Large intestine (tissue), 3 donors: ENCODE data around the gene PER1. TPM values are rescaled to one million over a fixed set of nuclear protein-coding genes. Genes with fewer than 3 reads are reported as not detected.

Source experiments
- DNase-seq, 2 donors: peaks; one replicate each; pipeline versions ENCODE4 v3.0.0 to v3.0.0-alpha.2; 2013
- H3K27ac ChIP-seq: one replicate; pipeline ENCODE4 v1.5.1; 2013; ENCODE audit warnings: low read length
- H3K27me3 ChIP-seq: 2 replicates; pipeline ENCODE4 v1.6.1; 2013; ENCODE audit warnings: low read length; ENCODE audit not compliant: control insufficient read depth, insufficient read depth
- H3K36me3 ChIP-seq: 2 replicates; pipeline ENCODE4 v1.6.1; 2013; ENCODE audit warnings: low read length; ENCODE audit not compliant: control insufficient read depth, insufficient read depth
- H3K4me1 ChIP-seq: one replicate; pipeline ENCODE4 v1.6.1; 2013; ENCODE audit warnings: low read length; ENCODE audit not compliant: control insufficient read depth, insufficient read depth
- H3K4me3 ChIP-seq: one replicate; pipeline ENCODE4 v1.5.1; 2013; ENCODE audit warnings: low read length
- H3K9me3 ChIP-seq: one replicate; pipeline ENCODE4 v1.6.1; 2013; ENCODE audit warnings: mild to moderate bottlenecking, low read depth, low read length, moderate library complexity; ENCODE audit not compliant: control insufficient read depth
- WGBS: methylation state at CpG from one replicate; pipeline ENCODE4 v1.1.5; 2013; ENCODE audit warnings: low lambda C conversion rate; ENCODE audit not compliant: insufficient coverage; 5-methylcytosine and 5-hydroxymethylcytosine counted together
- polyA plus RNA-seq: library from polyadenylated mRNA; unstranded; fragments of 120-200 nt; gene quantifications from one replicate; pipeline ENCODE4 v1.2.1, GENCODE V29; 2013

PER1 gene
- polyA plus RNA-seq, 1 donor = 27.2 TPM

DNA sequence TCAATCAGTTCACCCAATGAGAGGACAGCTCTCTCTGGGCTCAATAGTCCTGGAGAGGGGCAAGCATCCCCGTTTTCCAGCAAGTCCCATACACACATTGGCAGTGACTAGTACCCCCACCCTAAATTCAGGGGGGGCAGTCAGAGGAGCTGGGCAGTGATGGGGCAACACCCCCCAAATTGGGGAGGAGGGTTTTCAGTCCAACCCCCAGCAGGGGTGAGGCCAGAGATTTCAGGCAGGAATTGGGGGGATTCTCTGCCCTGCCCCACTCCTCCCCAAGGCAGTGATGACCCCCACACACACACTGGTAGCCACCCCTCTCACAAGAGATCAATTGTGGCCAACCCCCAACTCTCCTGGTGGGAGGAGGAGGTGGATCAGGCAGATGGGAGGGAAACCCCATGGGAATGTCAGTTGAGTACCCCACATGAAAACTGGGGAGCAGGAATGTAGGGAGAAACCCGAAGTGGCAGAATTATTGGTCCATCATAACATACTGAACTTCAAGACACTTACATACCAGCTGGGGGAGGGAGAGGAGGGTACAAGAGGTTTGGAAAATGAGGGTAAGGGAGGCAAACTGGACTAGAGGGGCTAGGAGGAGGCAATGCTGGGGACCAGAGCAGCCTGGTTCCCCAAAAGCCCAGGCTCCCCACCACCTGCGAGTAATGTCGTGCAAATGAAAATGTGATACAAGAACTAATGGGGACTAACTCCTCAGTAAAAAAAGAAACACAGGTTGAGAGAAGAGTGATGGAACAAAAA lies 7.4 kb upstream of the PER1 start:
- no peaks in the 10 kb centered on the region for H3K27me3 ChIP-seq
- H3K27ac ChIP-seq = no peak overlapping the region
- no peaks in the 10 kb centered on the region for H3K9me3 ChIP-seq
- no peak overlapping the region for H3K4me3 ChIP-seq
- WGBS = no CpG with 5 or more reads among the region's 4 CpGs
- DNase-seq = no peak
- H3K36me3 ChIP-seq = peaks cover 20% of the 10 kb centered on the region
- peaks cover 52% of the 10 kb centered on the region for H3K4me1 ChIP-seq

DNA sequence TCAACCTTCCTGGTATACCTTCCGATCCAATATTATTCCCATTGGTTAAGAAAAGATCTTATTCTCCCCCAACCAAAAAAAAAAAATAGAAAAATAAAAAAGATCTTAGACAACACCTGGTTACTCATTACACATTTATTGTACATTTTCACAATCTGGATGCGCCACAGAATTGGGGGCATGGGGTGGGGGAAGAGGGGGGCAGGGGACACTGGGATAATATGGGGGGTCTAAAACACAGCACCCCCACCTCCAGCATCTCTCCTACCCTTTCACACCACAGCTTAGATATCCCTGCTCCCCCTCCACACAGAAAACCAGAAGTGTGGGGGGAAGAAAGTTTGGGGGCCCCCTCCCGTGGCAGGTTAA lies 6.8 kb upstream of the PER1 start:
- Histone ChIP-seq H3K27me3 (no peaks in the 10 kb centered on the region), H3K36me3 (peaks cover 20% of the 10 kb centered on the region), H3K9me3 (no peaks in the 10 kb centered on the region), H3K4me1 (peaks cover 52% of the 10 kb centered on the region), H3K27ac (peak overlapping the region; percentile 76), H3K4me3 (no peak overlapping the region)
- DNase-seq = no peak
- WGBS = 0% methylated on average over 1 of the region's 3 CpGs

DNA sequence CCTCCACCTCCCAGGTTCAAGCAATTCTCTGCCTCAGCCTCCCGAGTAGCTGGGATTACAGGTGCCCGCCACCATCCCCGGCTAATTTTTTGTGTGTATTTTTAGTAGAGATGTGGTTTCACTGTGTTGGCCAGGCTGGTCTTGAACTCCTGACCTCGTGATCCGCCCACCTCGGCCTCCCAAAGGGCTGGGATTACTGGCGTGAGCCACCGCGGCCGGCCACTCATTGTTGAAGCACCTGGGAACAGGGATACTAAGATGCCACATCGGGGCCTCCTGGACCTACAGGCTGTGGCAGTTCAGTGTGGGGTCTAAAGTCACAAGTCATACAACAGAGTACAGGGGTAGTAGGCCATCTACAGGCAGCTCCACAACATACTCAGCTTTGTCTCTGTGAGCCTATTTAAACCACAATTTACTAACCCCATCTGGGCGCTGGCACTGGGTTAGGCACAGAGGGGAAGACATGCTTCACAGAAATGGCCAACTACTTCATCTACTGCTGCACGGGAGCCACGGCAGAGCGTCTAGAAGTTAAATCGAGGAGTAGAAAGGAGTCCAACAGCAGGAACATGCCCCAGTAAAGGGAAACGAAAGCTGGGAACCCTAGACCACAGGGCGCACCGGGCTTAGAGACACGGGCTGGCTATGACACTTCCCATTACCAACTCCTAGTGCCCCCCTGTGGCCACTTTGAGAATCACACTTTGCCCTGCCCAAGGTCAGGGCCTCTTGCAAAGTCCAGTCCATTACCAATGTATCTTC lies 6.2 kb upstream of the PER1 start:
- Histone ChIP-seq H3K4me1 (peaks cover 51% of the 10 kb centered on the region), H3K27me3 (no peaks in the 10 kb centered on the region), H3K9me3 (no peaks in the 10 kb centered on the region), H3K36me3 (peaks cover 20% of the 10 kb centered on the region), H3K4me3 (no peak overlapping the region), H3K27ac (peak overlapping the region; percentile 76)
- no CpG with 5 or more reads among the region's 20 CpGs for WGBS
- DNase-seq = peak; percentile 94 to 96

DNA sequence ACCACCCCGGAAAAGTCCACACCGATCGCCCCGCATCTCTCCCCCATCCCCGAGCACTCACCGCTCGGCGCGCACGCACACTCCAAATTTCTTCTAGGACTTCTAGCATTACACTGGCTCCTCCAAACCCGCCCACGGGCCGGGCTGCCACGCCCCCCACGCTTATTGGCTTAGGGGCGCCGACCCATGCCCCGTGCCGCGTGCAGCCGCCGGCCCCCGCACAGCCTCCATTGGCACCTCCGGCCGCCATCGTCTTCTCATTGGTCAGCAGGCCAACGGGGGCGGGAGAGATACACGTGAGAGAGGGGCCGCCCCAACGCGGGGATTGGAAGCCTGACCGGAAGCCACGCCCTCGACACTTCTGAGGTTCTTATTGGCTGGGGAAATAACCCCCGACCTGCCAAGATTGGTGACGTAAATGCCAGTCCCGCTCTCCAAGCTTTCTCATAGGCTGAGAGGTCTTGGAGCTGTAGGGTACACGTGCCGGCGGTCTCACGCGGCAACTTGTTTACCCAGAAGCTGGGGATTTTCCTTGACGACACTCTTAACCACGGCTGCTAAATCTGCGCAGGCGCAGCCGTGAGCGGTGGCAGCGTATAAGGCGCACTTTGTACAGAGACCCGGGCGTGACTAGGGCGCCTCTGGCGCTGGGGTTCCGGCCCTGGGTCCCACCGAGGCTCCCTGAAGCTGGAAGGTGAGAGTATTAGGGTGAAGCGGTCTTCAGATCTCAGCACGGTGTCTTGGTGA lies 4.2 kb upstream of the PER1 start:
- Histone ChIP-seq H3K9me3 (no peaks in the 10 kb centered on the region), H3K36me3 (peaks cover 18% of the 10 kb centered on the region), H3K4me1 (peaks cover 60% of the 10 kb centered on the region), H3K27me3 (no peaks in the 10 kb centered on the region), H3K27ac (peak overlapping the region; percentile 96), H3K4me3 (peak overlapping the region; percentile 79)
- no CpG with 5 or more reads among the region's 59 CpGs for WGBS
- peak; percentile 100 for DNase-seq

DNA sequence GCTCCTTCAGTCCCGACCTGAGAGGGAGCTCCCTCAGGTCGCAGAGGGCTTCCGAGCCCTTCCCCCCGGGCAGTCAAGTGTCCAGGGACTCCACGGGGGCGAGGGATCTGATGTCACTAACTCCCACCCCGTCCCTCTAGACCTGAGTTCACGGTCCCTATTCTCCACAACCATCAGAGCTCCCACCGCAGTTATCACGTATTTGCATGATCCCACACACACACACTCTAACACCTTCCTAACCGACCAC lies 3.7 kb upstream of the PER1 start:
- DNase-seq = no peak
- peaks cover 58% of the 10 kb centered on the region for H3K4me1 ChIP-seq
- WGBS = no CpG with 5 or more reads among the region's 11 CpGs

DNA sequence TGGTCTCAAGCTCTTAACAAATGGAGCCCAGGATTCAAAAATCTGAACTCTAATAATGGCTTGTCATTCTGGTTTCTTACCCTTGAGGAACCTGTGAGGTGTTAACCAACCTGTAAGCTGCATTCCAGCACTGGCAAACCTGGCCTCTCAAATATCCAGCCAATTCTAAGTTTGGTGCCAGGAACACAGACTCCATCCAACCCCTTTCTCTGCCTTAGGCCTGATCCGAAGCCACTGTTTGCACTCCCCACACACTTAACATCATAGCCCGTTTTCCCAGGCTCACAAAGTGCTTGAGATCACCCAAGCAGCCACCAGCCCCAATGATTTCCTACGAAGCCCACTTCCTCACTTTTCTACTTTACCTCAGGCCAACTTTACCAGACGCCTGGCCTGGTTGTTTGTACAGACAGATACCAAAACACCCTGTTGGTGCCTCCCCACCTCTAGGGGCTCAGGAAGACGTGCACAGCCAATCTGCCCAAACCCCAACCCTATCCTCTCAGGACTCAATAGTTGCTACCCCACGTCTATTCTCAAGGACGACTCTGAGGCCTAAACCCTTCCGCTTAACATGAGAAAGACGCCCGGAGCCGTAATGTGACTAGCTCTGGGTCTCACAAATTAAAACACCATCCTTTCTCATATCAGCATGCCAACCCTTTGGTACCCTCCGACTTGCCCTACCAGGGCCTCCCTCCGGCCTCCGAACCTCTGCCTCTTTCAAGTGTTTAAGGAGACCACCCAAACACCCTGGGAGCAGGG lies 3.2 kb upstream of the PER1 start:
- peak overlapping the region; percentile 89 for H3K27ac ChIP-seq

More for the DNA sequence above, 3.7 kb upstream of the PER1 start:
- Histone ChIP-seq H3K4me3 (peak overlapping the region; percentile 79), H3K27me3 (no peaks in the 10 kb centered on the region), H3K27ac (peak overlapping the region; percentile 89), H3K36me3 (peaks cover 14% of the 10 kb centered on the region), H3K9me3 (no peaks in the 10 kb centered on the region)

DNA sequence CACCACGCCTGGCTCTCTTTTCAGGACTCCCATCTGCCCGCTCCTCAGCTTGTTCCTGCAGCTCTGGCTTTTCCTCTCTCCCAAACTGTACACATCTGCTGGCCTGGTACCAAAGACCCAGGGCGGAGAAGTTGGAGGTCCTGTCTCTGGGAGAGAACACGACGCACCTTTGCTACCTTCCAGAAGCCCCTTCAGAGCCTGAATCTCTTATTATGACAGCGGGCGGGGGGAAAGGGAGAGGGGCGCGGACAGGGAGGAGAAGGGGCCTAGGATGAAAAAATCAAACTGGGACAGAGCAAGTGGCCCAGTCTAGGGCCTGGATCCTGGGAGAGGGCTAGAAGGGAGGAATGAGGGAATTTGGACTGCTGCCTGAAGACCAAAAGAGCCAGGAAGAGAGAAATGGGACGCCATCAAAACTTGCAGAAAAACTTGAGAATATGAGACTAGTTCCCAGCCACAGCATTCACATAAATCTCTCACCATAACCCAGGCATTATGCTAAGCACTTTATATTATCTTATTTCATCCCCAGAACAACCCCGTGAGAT lies 2.5 kb upstream of the PER1 start:
- WGBS = 80% methylated on average over 1 of the region's 11 CpGs
- Histone ChIP-seq H3K27ac (peak overlapping the region; percentile 89), H3K36me3 (peaks cover 11% of the 10 kb centered on the region), H3K27me3 (no peaks in the 10 kb centered on the region), H3K9me3 (no peaks in the 10 kb centered on the region), H3K4me1 (peaks cover 61% of the 10 kb centered on the region), H3K4me3 (peak overlapping the region; percentile 79)
- no peak for DNase-seq

More for the DNA sequence above, 3.2 kb upstream of the PER1 start:
- no CpG with 5 or more reads among the region's 14 CpGs for WGBS
- H3K36me3 ChIP-seq = peaks cover 10% of the 10 kb centered on the region
- peaks cover 59% of the 10 kb centered on the region for H3K4me1 ChIP-seq
- peak in 1 of 2 donors; percentile 36 for DNase-seq
- H3K27me3 ChIP-seq = no peaks in the 10 kb centered on the region
- H3K4me3 ChIP-seq = peak overlapping the region; percentile 79
- no peaks in the 10 kb centered on the region for H3K9me3 ChIP-seq

DNA sequence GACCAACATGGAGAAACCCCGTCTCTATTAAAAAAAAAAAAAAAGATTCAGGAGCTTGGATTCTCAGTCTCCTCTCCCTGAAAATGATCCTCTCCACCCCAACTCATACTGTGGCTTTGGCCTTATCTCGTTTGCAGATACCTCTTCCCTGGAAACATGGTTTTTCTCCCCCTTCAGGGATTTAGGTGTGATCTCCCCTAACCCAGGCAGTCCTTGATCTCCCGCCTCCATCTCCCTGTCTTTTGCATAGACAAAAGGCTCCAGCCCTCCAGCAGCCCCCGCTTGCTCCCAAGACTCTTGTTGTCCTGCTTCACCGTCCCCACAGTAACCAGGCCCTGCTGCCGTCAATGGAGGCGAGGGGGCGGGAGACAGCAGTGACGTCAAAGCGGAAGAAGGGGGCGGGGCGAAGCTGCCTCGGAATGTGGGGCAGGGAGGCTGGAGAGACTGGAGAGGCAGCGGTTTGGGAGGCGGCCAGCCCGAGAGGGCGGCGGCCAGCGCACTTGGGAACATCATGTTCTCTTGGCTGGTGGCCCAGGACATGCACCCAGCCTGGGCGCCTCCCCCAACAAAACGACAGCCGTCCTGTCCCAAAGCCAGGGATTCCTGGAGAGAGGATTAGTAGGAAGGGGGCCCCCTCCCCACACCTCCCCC lies 1.9 kb upstream of the PER1 start:
- WGBS = no CpG with 5 or more reads among the region's 22 CpGs
- Histone ChIP-seq H3K27me3 (no peaks in the 10 kb centered on the region), H3K36me3 (peaks cover 12% of the 10 kb centered on the region), H3K4me3 (peak overlapping the region; percentile 16), H3K4me1 (peaks cover 61% of the 10 kb centered on the region), H3K9me3 (no peaks in the 10 kb centered on the region), H3K27ac (peak overlapping the region; percentile 89)
- peak; percentile 95 for DNase-seq

DNA sequence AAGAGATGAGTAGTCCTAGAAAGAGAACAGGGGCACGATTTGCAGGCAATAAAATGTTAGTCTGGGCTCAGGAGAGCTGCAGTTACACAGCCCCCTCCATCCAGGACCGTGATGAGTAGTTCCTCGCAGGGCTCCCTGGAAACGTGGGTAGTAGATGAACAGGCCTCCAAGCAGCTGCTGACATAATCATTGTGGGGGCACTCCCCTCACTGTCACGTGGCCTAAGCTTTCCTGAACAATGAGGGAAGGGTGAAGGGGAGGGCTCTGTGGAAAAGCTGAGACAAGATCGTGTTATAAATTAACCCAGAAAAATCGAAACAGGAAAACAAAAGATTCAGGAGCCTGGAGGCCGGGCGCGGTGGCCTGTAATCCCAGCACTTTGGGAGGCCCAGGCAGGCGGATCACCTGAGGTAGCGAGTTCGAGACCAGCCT lies 1.3 kb upstream of the PER1 start:
- WGBS = no CpG with 5 or more reads among the region's 13 CpGs
- Histone ChIP-seq H3K9me3 (no peaks in the 10 kb centered on the region), H3K4me1 (peaks cover 59% of the 10 kb centered on the region)

More for the DNA sequence above, 1.3 kb upstream of the PER1 start:
- Histone ChIP-seq H3K36me3 (peaks cover 14% of the 10 kb centered on the region), H3K27ac (peak overlapping the region; percentile 89), H3K4me3 (no peak overlapping the region), H3K27me3 (no peaks in the 10 kb centered on the region)
- DNase-seq = peak; percentile 96 to 98
